Choroid plexus epithelial cell (primary cell): ENCODE results near the gene NSMCE1.
A peak's percentile ranks its signal among the peaks of the same experiment; 100 is the strongest.
"Not testable (repeated sequence)": the region's sequence is repeated elsewhere in the genome, so short reads cannot be mapped to it uniquely, and the experiment has no call there.

Source experiments
- DNase-seq: peaks from one replicate; pipeline ENCODE4 v3.0.0-alpha.2; 2010; ENCODE audit warnings: low read depth
- H3K4me3 ChIP-seq: 2 replicates; pipeline ENCODE4 v1.5.1; 2011; ENCODE audit warnings: low read depth, mild to moderate bottlenecking, control low read depth, low read length, moderate library complexity
- CTCF ChIP-seq: conservative IDR thresholded peaks from 2 replicates; pipeline ENCODE4 v1.5.1; 2011; ENCODE audit warnings: low read depth, mild to moderate bottlenecking, control low read depth, inconsistent platforms, low read length, moderate library complexity

The NSMCE1 gene

DNA sequence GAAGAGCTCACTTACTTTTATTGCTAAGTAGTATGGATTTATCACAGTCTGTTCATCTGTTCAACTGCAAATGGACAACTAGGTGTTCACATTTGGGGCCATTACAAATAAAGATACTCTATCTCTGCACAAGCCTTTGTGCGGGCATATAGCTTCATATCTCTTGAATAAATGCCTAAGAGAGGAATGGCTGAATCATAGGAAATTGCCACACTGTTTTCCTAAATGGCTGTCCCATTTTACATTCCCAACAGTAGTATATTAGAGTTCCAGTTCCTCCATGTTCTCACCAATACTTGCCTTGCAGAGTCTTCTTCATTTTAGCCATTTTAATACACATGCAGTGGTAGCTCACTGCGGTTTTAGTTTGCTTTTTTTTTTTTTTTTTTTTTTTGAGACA lies 20.5 kb downstream of the NSMCE1 start:
- H3K4me3 ChIP-seq, result no peak overlapping the region
- TF ChIP-seq CTCF, result no peak
- DNase-seq, result no peak

DNA sequence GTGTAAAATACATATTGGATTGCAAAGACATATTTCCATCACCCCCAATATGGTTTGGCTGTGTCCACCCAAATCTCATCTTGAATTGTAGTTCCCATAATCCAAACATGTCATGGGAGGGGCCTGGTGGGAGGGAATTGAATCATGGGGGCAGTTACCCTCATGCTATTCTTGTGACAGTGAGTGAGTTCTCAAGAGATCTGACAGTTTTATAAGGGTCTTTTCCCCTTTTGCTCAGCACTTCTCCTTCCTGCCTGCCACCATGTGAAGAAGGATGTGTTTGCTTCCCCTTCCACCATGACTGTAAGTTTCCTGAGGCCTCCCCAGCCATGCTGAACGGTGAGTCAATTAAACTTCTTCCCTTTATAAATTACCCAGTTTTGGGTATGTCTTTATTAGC lies 21.5 kb downstream of the NSMCE1 start:
- DNase-seq, result not testable (repeated sequence)

GRCh38 chr16:27246439-27246838 lies 22.1 kb downstream of the NSMCE1 start:
- DNase-seq, result no peak
- no peak overlapping the region for H3K4me3 ChIP-seq
- TF ChIP-seq CTCF, result no peak

More for the DNA sequence above, 21.5 kb downstream of the NSMCE1 start:
- not testable (repeated sequence) for H3K4me3 ChIP-seq

DNA sequence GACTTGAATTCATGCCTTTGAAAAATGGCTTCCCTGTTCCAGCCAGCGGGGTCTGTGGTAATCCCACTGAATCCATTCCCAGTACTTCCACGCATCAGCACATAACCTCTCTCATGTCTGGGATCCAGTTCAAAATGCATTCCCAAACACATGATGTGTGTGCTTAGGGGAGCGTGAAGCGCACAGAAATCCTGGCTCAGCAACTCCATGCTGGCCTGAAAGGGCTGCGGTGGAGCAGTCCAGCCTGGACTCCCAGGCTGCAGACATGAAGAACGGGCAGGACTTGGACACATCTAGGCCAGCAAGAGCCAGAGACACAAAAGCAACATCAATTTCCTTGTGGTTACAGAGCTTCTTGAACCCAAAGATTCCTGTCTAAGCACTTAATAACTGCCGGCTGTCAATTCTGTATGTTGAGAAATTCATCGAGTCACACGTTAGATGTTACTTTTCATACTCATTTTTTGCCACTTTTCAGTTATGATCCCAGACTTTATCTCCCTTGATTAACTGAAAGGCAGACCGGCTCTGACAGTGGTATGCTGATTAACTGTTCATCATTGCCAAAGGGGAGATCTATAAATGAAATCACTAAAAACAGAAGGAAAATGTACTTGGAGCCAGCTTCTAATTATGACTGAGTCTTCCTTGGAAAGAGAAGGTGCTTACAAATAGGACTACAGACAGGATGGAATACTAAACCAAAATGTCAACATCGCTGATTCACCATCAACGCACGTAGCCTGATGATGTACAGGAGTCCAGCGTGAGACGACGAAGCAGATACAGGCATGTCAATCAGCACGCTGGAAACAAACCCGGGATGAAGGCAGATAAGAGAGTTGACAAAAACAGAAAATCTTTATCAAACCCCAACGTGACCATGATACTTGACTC lies 23.0 kb downstream of the NSMCE1 start:
- peak; percentile 94 for DNase-seq
- no peak for TF ChIP-seq CTCF

DNA sequence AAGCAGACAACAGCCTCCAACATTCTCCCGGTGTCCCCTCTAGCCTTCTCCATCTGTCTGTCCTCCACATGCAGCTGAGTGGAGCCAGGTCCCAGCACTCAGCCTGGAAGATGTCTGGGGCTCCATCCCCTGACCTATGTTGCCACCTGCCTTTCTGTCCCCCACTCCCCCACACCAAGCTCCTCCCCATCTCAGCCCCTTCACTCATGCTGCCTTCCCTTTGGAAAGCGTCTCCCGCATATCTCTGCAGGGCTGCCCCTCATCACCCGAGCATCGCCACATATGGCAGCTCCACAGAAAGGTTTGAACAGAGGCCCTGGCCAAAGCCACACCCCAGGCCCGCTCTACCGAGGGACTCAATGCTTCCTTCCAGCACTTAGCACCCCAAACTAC lies 24.2 kb downstream of the NSMCE1 start:
- no peak overlapping the region for H3K4me3 ChIP-seq
- TF ChIP-seq CTCF, result no peak
- no peak for DNase-seq

More for the DNA sequence above, 23.0 kb downstream of the NSMCE1 start:
- no peak overlapping the region for H3K4me3 ChIP-seq

GRCh38 chr16:27243725-27244362 lies 24.7 kb downstream of the NSMCE1 start:
- TF ChIP-seq CTCF, result no peak
- H3K4me3 ChIP-seq, result no peak overlapping the region
- DNase-seq, result no peak

GRCh38 chr16:27242868-27243590 lies 25.5 kb downstream of the NSMCE1 start:
- DNase-seq, result peak; percentile 99
- H3K4me3 ChIP-seq, result peak overlapping the region; percentile 32

More at GRCh38 chr16:27242868-27243590, 25.5 kb downstream of the NSMCE1 start:
- TF ChIP-seq CTCF, result peak; percentile 27
